Activated effector memory CD4-positive, alpha-beta T cell treated with anti-CD3 and anti-CD28 coated beads, Interleukin-2, amount 50 U/mL, for 16 hours (primary cell): ENCODE measurements around the gene ADCYAP1R1.

Experiments
- DNase-seq: peaks from one replicate; pipeline ENCODE4 v3.0.0-alpha.2; 2020

Gene ADCYAP1R1

DNA sequence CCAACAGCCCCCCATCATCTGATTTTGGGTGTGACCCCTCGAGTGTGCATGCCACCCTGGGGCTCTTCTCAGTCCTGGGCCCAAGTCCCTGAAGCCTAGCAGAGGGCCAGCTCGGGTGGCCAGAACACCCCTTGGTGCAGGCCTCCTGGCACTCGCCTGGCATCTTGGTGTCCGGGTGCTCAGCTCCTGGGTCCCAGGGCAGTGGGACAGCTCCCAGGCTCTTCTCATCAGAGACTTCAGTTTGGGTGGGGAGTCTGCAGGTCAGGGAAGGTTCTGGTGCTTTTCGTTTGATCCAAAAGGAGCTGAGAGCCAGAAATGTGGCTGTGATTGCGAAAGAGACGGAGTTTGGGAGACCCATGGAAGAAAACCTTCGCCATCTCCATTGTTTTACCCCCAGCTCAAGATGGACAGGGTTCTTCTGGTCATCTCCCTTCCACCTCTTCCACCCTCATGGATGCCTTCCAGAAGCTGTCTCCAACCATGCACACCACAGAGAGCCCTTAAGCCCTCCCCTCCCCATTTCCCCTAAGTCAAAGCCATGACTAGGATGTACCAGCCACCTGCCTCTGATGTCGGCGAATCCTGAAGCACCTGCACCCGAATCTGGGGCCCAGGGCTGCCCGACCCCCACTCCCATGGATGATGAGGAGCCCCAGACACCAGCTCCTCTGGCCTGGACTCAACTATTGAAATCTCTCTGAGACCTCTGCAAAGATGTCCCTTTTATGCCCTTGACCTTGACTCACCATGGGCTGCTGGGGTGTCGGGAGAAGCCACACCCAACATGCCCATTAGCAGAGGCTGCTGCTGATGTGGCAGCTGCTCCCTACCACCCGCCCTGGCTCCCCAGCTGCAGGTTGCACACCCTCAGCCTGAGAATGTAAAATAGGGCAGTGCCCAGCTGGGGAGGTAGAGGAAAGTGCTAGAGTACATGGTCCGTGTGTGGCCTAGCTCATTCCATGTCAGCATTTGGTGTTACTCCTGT, 55.3 kb downstream of the ADCYAP1R1 start:
- DNase-seq = peak; percentile 58

GRCh38 chr7:31108097-31108657, 56.1 kb downstream of the ADCYAP1R1 start:
- DNase-seq = peak; percentile 2

GRCh38 chr7:31109751-31110150, 57.6 kb downstream of the ADCYAP1R1 start:
- no peak for DNase-seq

DNA sequence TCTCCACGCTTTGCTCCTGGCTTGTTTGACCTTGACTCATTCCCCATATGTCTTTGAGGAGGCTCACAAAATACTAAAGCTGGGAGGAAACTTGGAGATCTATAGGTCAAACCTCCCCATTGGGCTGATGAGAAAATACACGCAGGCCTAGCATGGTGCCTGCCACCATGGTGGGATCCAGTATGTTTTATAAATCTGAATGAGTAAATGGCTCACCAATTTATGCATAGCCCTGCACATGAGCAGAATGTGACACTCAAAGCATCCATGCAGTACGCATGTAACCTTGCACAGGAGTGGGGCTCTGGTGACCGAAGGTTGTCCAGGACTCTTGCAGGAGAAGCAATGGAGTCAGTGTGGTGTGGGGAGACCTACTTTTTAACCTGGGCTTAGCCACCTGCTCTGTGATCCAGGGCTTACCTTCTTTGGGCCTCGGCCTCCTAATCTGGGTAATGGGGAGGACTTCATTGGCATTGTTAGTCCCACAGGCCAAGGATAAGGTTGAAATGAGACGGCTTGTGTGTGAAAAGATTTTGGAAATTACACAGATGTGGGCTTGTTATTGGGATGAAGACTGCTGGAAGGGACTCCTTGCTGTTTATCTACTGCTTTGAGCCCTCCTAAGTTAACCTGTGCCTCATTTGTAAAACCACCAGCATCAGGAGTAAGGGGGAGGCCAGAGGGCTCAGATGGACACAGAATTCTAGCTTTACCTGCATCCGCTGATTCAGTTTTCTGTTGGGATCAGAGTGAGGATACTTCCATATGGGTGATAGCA, 58.4 kb downstream of the ADCYAP1R1 start:
- no peak for DNase-seq

DNA sequence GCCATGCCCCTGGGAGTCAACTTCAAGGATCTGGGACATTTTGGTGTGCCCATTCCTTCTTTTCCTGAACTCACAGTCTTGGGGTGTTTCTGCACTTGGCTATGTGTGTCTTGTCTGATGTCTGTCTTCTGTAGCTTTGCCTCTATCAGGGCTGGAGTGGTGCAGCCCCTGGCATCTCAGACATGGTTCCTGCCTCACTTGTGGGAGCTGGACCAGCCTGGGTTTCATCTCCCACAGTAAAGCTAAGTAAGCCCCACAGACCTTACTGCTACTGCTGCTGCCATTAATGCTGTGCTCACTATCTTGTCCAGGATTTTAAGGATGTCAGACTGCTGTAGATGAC, 59.0 kb downstream of the ADCYAP1R1 start:
- DNase-seq = no peak

DNA sequence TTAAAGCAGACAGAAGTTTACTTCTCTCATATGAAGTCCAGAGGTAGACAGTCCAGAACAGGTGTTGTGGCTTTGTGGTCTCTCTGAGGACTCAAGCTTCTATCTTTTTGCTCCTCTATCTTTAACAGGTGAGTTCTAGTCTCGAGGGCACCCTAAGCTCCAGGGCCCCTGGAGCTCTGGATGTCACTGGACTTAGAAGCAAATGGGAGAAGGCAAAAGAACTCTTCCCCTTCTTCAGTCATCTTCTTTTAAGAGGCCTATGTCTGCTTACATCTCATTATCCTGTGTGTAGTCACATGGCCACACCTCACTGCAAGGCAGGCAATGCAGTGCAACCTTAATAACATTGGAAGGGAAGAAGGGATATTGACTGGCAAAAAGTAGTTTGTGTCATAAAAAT, 61.6 kb downstream of the ADCYAP1R1 start:
- no peak for DNase-seq

DNA sequence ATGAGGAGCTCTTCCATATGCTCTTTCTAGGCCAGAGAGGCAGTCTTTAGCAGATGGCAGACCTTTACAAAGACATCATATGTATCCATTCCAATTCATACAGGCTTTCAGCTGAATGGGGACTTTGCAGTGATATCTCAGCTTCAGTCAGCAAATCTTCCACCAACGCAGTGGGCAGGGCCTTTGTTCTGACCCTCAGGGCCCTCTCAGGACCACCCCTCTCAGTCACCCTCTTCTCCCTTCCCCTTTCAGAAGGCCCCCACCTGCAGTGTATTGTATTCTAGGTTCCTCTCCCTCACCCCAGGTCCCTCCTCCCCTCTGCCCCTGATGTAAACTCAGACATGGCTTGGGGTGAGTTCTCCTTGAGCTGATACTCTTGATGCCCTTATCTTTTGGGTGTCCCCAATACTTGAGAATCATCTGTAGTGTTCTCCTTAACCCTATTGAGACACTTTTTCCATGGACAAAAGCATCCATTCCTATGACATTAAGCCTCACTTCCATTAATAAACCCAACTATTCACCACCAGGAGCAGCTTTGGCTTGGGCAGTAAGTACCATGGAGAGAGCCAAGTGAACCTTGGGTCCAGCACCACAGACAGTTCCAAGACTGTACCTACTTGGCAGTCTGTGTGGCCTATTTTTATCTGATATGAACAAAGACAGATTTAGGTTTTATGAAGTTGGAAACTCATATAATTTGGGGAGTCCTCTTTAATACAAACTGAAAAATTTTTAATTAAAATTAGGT, 62.7 kb downstream of the ADCYAP1R1 start:
- DNase-seq = no peak

DNA sequence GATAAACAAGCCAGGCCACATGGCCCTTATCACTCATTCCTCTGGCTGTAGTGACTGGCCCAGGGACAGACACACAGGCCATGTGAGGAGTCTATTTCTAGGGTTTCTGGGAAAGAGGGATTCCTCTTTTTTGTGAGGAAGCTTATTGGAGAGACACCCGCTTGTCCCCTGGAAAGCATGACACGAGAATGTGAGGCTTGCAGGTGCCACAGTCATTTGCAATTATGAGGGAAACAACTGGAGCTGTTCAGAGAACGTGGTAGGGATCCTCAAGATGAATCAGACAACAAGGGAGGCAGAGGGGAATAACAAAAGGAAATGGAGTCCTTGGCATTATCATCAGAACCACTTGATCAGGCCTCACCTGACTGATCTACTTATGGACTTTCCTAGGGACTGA, 64.5 kb downstream of the ADCYAP1R1 start:
- no peak for DNase-seq

- no peak for DNase-seq
Measured at GRCh38 chr7:31119249-31119648, 67.1 kb downstream of the ADCYAP1R1 start.

DNA sequence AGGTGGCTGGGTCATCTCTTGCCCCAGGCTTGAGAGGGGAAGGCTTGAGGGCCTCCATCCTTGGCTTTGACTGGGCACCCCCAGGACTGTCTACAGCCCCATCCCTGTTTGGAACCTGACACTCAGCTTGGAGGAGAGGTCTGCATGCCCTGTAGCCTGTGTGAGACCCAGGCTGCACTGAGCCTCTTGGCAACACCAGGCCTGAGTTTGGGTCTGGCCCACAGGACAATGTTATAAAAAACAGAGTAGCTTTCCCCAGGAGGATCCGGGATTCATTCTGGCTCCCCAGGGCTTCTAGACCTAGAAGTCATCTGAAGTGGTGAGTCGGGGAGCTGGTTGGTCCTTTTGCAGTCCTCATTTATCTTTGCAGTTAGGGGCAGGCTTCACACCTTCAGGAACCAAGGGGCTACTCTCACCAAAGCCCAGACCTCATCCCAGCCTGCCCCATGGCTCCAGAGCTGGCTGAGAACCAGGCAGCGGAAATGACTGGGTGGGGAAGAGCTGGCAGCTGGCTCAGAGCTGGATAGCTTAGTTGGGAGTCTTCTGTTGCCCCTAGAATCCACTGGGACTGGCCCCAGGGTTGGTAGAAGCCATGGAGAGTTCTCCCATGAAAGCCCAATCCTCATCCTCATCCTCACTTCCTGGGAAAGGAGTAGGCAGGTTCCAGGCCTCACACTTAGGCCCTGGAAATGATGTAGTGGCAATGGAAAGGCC, 68.8 kb downstream of the ADCYAP1R1 start:
- no peak for DNase-seq

- DNase-seq = no peak
Measured at GRCh38 chr7:31121601-31122000, 69.5 kb downstream of the ADCYAP1R1 start.

DNA sequence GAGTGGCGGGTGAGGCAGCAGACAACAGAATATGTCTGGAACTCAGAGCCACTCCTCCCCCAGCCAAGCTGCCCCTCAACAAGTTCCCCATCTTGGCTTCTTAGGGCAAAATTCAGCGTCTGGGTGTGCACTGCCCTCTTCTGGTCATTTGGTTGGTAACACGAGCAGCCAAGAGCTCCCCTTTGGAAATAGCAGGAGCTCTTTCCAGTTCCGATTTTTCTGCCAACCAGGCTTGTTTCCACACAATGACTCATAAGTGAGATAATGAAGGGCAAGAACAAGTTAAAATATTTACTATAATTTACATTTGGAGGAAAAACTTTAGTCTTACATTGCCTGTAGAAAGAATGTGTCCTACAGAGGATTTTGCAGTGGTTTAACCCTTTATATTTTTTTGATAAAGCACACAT, 70.5 kb downstream of the ADCYAP1R1 start:
- peak; percentile 69 for DNase-seq

DNA sequence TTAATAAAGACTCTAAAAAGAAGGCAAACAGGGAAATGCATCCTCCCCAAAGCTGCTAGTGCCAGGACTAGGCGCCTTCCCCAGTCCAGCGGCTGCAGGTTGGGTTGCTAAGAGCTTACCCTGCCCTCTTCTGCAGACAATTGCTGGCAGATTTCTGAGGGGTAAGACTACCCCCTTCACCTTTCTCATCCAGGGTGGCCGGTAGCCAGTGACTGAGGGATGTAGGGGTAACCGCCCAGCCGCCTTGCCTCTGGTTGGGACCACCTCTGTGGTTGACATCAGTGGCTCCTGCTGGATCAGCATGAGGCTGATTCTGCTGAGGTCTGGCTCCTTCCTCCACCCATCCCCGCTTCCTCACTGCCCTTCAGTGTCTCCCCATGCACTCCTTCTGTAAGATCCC, 71.2 kb downstream of the ADCYAP1R1 start:
- DNase-seq = no peak

DNA sequence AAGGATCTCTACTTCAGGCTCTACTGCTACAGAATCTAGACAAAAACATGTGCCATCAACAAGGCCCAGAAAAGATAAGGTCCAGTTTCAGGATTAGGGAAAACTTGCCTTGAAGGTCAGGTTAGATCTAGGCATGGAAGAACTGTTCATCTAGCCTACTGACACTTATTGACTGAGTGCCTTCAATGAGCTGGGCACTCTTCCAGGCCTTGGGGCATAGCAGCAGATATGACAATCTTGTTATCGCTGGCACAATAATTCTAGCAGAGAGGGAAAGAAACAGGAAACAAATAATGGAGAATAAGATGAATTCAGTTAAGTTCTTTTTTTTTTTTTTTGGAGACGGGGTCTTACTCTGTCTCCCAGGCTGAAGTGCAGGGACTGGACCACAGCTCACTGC, 71.6 kb downstream of the ADCYAP1R1 start:
- DNase-seq = no peak

DNA sequence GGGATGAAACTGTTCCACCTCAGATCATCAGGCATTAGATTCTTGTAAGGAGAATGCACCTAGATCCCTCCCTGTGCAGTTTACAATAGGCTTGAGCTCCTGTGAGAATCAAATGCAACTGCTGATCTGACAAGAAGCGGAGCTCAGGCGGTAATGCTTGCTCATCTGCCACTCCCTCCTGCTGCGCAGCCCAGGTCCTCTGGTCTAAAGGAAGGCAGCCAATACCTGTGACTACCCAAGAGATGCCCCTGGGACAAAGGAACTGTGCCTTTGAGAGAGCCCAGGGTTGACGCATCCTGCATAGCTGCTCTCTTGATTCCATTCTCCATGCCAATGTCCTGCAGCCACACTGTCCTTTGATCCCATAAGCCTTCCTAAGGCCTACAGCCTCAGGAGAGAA, 73.1 kb downstream of the ADCYAP1R1 start:
- no peak for DNase-seq

DNA sequence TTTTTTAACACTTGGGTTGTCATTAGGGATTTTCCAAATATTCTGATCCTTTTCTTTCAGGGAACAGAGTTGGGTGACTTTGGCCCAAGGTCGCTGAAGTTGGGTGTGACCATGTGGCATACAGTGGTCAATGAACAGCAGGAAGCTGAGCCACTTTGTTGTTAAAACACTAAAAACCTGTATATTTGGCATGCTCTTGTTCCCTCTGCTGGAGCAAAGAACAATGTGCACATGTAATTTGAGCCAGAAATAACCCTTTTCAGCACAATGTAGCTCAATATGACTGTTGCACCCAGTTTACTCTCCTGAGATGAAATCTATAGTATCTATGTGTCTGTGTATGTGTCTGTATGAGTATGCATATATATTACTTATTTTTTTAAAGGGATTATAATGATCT, 74.9 kb downstream of the ADCYAP1R1 start:
- no peak for DNase-seq

GRCh38 chr7:31129067-31129466, 77.0 kb downstream of the ADCYAP1R1 start:
- DNase-seq = no peak

DNA sequence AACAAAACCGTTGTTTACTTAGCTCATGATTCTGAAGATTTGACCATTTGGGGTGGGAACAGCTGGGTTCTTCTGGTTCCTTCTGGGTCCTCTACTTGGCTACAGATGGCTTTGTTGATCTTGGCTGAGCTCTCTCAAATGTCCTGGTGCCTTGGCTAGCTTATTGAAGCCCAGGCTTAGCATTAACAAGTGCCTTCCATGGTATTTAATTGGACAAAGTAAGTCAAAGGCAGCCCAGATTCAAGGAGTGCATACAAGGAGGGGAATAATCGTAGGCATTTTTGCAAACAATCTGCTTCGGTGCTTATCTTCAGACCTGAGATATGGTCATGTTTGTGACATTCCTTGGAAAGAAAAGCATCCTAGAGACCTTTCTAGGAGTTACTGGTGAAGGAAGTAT, 81.4 kb downstream of the ADCYAP1R1 start:
- DNase-seq = no peak

- DNase-seq = peak; percentile 74
Measured at GRCh38 chr7:31134246-31135188, 82.4 kb downstream of the ADCYAP1R1 start.

- no peak for DNase-seq
Measured at GRCh38 chr7:31137234-31137633, 85.1 kb downstream of the ADCYAP1R1 start.

GRCh38 chr7:31145339-31145738, 93.2 kb downstream of the ADCYAP1R1 start:
- no peak for DNase-seq
